Measurements from ENCODE around the gene LCN10. TPM values are rescaled to one million over a fixed set of nuclear protein-coding genes. Genes with fewer than 3 reads are reported as not detected.
A peak's percentile ranks its signal among the peaks of the same experiment; 100 is the strongest.

LCN10 gene
- total and polyA plus RNA-seq, 9 of the 15 experiments (the other 6 are each of a cell fraction or from before 2014, with no cell fraction given) = 0.10 to 0.21 (median 0.14) TPM; not detected in 6

DNA sequence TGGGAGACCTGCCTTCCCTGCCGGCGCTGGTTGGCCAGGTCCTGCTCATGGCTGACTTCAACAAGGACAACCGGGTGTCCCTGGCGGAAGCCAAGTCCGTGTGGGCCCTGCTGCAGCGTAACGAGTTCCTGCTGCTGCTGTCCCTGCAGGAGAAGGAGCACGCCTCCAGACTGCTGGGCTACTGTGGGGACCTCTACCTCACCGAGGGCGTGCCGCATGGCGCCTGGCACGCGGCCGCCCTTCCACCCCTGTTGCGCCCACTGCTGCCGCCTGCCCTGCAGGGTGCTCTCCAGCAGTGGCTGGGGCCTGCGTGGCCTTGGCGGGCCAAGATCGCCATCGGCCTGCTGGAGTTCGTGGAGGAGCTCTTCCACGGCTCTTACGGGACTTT lies 19.8 kb downstream of the LCN10 start (continued):
- TF ChIP-seq MYNN (IDR thresholded peaks at IDR 0.05) (peak; percentile 38; the same call in 1 of the 2 replicates), MYNN (CRISPR knock-in tag; IDR thresholded peaks at IDR 0.05) (no peak), CREB1 (IDR thresholded peaks at IDR 0.05) (peak; percentile 36; the same call in 1 of the 2 replicates), CREB1 (CRISPR knock-in tag; IDR thresholded peaks at IDR 0.05) (no peak), ZBTB9 (CRISPR knock-in tag; IDR thresholded peaks at IDR 0.05) (0 out of 2 replicates have a peak, but pooled peaks have one; percentile 46), SNRNP70 (optimal IDR thresholded peaks at IDR 0.05; ENCODE audit: low read depth, low read length) (peak; percentile 37)

DNA sequence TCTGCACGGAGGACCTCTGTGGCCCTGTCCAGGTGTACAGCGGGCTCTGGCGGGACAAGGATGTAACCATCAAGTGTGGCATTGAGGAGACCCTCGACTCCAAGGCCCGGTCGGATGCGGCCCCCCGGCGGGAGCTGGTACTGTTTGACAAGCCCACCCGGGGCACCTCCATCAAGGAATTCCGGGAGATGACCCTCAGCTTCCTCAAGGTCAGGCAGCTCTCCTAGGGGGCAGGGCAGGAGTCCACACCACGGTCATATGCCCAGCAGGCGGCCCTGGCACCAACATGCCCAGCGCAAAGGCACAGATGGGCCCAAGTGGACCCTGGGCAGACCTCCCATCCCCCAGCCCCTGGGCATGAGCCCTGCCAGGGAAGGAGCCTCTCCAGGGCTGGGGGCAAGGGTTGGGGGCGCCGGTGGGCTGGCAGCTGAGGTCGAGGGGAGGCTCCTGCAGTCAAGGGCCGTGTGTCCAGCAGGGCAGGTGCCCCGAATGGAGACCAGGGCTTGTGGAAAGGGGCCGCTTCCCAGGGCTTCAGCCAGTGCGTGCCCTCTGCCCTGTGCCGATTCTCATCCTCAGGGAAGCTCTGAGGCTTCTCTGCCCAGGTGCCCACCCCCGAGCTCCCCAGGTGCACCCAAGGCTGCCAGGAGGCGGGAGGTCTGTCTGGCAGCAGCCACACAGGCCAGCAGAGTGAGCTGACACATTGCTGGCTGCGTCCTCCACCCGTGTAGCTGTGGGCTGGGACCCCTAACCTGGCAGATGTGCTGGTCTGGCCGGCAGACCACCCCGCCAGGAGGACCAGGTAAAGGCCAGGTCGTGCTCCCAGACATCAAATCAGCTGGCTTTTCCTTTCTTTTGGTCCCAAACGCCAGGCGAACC lies 20.4 kb downstream of the LCN10 start:
- no peak for FAIRE-seq
- H3K9me1 ChIP-seq (ENCODE audit: control insufficient read depth, insufficient read depth, low read length) = no peaks in the 10 kb centered on the region
- peak overlapping the region in 1 of 2 experiments; percentile 82; a peak in 2 of 4 replicates for H3K9ac ChIP-seq (ENCODE audit: insufficient read depth in 1 of 2, low read depth in 2 of 2, low read length in 2 of 2)
- no peaks in the 10 kb centered on the region for H3K27me3 ChIP-seq (ENCODE audit: control insufficient read depth in 2 of 2, insufficient read depth in 2 of 2, low read length in 2 of 2)
- H3K4me3 ChIP-seq = no peak overlapping the region
- H3K79me2 ChIP-seq (ENCODE audit: control insufficient read depth, insufficient read depth, low read length) = peaks cover 39% of the 10 kb centered on the region
- POLR2A ChIA-PET = interaction anchor here (0.6 to 1.7 kb wide), 4 partner anchors 9 to 51 kb away, joined by 3 to 9 read pairs (median 4); no protein-coding TSS in a partner anchor
- H3K4me2 ChIP-seq (ENCODE audit: insufficient read depth, low read length) = no peak overlapping the region
- peaks cover 66% of the 10 kb centered on the region for H3K36me3 ChIP-seq (ENCODE audit: control insufficient read depth, insufficient read depth, low read length)
- H4K20me1 ChIP-seq (replicated peaks; ENCODE audit: control insufficient read depth, insufficient read depth, low read length) = peaks cover 49% of the 10 kb centered on the region
- no peak overlapping the region for H2AFZ ChIP-seq (ENCODE audit: low read depth, low read length)
- intact Hi-C loops (cut with micrococcal nuclease) = no loop called here
- CTCF ChIA-PET (ENCODE audit: low intra/inter-chr PET ratio) = no interaction called here
- ATAC-seq = no peak
- in situ Hi-C loops (cut with MboI) = no loop called here
- H3K4me1 ChIP-seq (replicated peaks in 1 of 2; ENCODE audit: control insufficient read depth in 2 of 2, insufficient read depth in 2 of 2, low read length in 2 of 2) = peaks cover 15 to 87% of the 10 kb centered on the region in 2 experiments; a peak in 4 of 5 replicates
- no TSS peak for BruUV-seq (replicated peaks)
- H3K27ac ChIP-seq (ENCODE audit: extremely low read depth, low read depth, low read length) = no peak overlapping the region
- 86% methylated on average over 24 of the region's 31 CpGs for WGBS (ENCODE audit: insufficient coverage, low coverage, missing lambda C conversion rate)
- DNase-seq (ENCODE audit: extremely low read depth in 1 of 4, low spot score in 3 of 4) = no peak
- H3K9me3 ChIP-seq (replicated peaks; ENCODE audit: control insufficient read depth, insufficient read depth, low read depth, low read length) = no peaks in the 10 kb centered on the region
- TF ChIP-seq FIP1L1 (IDR thresholded peaks at IDR 0.05; ENCODE audit: low read depth, low read length, poor library complexity, severe bottlenecking) (peak; percentile 48), POLR2G (IDR thresholded peaks at IDR 0.05; ENCODE audit: low read depth, low read length) (peak; percentile 72), HMGN3 (IDR thresholded peaks at IDR 0.05; ENCODE audit: borderline replicate concordance, extremely low read depth, insufficient read length, low read depth, low read length) (peak; percentile 25), POLR2AphosphoS2 (IDR thresholded peaks at IDR 0.05; ENCODE audit: low read length) (peak; percentile 5; the same call in 1 of the 2 replicates), KLF16 (IDR thresholded peaks at IDR 0.05) (no peak), RBM22 (IDR thresholded peaks at IDR 0.05; ENCODE audit: low read depth, low read length, poor library complexity, severe bottlenecking) (peak; percentile 38), PTBP1 (IDR thresholded peaks at IDR 0.05; ENCODE audit: low read depth, low read length) (peak; percentile 6; the same call in 1 of the 2 replicates), POLR2B (IDR thresholded peaks at IDR 0.05; ENCODE audit: low read depth, partially characterized antibody) (no peak), RBFOX2 (IDR thresholded peaks at IDR 0.05; ENCODE audit: low read depth, low read length) (peak; percentile 25), EZH2 (IDR thresholded peaks at IDR 0.05; ENCODE audit: borderline replicate concordance, low read depth, low read length) (no peak), SRSF1 (IDR thresholded peaks at IDR 0.05; ENCODE audit: low read depth, low read length) (0 out of 2 replicates have a peak, but pooled peaks have one; percentile 14), PCBP1 (IDR thresholded peaks at IDR 0.05; ENCODE audit: low read depth, low read length, poor library complexity, severe bottlenecking) (peak; percentile 18), XRCC5 (IDR thresholded peaks at IDR 0.05; ENCODE audit: low read depth, low read length) (0 out of 2 replicates have a peak, but pooled peaks have one; percentile 27), BRF1 (IDR thresholded peaks at IDR 0.05; ENCODE audit: borderline replicate concordance, extremely low read depth, insufficient read length) (no peak)
